COLO668 (cell line): ENCODE data around the gene LDHD.

Experiments used
- DNase-seq: peaks from one replicate; lab custom pipeline; 2025; ENCODE audit not compliant: unreplicated experiment; lab: John Stamatoyannopoulos, UW

LDHD gene

DNA sequence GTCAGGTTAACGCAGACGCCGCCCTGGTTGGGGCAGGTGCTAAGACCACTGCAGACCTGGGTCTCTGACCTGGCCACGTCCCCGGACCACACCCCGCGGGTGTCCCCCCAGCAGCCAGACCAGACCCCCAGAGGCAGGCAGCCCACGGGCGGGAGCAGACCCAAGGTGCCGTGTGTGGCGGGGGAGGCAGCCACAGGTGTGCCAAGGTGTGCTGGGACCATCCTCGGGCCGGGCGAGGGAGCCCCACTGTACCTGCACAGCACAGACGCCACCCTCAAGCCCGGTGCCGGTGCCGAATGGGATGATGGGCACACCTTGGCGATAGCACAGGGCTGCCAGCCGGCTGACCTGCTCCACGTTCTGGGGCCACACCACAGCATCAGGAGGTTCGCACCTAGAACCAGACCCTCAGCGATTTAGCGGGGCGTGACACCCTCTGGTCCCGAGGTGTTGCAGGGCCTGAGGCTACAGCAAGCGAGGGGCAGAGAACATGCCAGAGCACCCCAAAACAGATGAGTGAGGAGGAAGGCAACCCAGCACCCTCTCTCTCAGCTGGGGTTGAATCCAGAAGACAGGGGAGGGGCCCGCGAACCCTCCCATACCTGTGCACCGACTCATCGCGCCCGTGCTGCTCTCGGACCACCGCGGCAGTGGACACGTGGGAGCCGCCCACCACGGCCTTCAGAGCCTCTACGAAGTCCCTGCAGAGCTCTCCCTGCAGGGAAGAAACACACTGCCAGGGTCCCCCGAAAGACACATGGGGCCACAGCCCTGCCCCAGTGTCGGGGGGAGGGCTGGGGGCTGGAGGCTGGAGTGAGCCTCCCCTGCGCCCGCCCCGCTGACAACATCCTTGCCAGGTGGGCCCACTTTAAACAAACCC lies 1.4 kb downstream of the LDHD start:
- DNase-seq, result no peak

DNA sequence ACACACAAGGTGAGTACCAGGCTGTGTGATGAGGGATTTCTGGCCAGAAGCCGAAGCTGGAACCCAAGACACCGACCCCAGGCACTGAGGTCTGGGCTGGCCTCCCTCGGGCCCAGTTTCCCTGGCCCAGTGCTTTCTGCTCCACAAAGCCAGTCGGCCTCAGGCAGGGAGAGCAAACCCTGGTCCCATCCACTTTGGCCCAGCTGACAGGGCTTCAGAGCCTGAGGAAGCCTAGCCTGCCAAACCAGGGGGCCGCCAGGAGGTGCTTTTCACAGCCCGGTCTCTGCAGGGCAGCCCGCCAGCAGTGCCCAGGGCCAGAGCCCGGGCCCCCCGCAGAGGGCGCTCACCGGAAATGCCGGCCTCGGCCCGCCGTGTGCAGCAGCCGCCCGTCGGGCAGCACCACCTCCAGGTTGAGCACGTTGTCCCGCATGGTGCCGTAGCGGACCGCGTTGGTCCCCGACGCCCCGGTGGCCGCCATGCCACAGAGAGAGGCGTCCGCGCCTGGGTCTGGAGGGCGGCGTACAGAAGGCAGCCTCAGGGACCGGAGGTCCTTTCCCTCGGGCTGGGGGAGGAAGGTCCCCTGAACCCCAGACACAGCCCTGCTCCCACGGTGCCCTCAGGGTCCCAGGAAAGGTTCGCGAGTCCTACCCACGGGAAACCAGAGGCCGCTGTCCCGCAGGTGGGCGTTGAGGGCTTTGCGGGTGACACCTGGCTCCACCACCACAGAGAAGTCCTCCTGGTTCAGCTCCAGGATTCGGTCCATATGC lies 2.2 kb downstream of the LDHD start:
- no peak for DNase-seq

DNA sequence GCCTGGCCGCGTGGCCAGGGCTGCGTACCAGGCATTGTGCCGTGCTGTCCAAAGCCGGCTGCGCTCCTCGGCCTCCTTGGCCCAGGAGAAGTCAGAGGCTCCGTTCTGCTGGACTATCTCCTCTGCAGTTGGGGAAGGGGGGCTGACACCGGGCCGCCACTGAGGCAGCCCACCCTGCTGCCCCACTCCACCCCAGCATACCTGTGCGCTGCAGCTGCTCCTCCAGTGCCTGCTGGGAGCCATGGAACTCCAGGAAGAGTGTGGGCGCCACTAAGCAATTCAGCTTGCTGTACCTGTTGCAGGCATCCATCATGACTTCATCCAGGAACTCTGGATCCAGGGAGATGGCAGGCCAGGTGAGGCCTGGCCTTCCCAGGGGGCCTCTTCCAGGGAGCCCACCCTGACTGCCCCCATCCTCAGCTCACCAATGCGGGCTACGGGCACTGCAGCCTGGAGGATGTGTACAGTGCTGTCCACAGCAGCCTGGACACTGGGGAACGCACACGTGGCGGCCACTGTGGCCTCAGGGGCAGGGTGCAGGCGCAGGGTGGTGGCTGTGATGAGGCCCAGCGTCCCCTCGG lies 2.9 kb downstream of the LDHD start:
- DNase-seq, result no peak

DNA sequence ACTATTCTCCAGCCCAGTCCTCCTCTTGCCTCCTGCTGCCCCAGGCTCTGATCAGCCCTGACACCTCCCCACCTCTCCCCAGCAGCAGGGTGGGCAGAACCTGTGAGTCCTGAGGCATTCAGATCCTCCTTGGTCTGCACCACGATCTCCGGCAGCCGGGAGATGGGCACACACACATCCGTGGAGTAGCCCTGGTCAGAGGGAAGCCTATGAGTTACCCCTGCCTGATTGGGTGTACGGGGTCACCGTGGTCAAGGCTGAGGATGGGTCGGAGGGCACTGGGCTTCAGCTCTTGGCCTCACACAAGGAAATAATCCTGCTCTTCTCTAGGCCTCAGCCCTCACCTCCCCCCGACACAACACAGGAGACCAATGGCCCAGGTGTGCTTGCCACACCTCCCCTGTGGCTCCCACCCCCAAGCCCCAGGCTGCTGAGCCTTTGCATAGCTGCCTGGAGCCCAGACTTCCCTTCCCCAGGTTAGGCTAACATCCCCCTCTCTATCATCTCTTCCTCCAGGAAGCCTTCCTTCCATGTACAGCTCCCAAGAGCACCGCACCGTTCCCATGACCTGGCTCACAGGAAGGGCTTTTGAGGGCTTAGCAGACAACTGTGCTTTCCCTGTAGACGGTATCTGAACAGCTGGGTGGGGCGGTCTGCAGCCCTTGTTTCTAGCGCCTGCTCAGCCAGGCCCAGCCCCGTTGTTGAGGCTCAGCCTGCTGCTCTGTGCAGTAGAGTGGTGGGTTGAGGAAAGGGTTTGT lies 3.7 kb downstream of the LDHD start:
- DNase-seq, result no peak

DNA sequence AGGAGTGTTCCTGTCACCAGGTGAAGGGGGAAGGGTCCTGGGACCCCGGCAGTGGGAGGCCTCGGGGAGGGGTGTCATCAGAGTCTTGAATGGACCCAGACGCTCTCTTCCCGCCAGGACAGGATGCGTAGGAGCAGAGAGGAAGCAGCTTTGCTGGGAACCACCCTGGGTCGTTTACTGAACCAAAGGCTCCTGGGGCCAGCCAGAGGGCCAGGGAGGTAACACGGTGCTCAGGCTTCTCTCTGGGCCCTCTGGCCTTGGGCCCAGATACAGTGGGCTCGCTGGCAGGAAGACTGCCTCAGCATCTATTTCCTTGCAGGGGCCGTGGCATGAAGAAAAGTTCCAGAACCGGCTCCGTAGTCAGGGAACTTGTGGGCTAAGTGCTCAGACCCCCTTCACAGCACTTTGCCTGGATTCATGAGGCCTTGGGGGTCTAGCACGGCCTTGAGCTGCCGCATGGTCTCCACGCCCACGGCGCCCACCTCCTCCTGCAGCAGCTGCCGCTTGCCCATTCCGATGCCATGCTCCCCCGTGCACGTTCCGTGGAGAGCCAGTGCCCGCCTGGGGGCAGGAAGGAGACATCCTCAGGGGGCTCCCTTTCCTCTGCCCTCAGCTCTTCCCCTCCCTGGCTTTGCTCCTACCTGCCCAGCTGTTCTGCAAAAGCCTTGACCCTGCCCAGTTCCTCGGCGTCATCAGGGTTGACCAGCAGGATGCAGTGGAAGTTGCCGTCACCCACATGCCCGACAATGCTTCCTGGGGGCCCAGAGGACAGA lies 4.4 kb downstream of the LDHD start:
- no peak for DNase-seq

DNA sequence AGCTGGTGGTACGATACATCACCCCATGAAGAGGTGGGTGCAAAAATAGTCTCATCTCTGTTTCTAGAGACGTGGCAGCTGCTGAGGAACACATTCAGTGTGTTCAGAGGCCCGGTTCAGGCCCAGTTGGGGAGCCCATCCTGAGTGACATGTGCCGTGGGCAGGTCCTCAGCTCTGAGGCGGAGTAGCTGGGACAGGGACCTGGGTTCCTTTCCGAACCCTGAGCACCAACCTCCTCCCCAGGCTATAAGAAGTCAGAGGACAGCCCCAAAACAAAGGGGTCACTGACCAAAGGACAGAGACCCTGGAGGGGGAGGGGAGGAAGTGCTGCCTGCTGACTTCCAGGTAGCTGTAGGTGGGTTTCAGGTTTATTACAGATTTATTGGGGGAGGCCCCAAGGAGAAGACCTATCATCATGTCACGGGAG lies 5.1 kb downstream of the LDHD start:
- DNase-seq, result no peak

DNA sequence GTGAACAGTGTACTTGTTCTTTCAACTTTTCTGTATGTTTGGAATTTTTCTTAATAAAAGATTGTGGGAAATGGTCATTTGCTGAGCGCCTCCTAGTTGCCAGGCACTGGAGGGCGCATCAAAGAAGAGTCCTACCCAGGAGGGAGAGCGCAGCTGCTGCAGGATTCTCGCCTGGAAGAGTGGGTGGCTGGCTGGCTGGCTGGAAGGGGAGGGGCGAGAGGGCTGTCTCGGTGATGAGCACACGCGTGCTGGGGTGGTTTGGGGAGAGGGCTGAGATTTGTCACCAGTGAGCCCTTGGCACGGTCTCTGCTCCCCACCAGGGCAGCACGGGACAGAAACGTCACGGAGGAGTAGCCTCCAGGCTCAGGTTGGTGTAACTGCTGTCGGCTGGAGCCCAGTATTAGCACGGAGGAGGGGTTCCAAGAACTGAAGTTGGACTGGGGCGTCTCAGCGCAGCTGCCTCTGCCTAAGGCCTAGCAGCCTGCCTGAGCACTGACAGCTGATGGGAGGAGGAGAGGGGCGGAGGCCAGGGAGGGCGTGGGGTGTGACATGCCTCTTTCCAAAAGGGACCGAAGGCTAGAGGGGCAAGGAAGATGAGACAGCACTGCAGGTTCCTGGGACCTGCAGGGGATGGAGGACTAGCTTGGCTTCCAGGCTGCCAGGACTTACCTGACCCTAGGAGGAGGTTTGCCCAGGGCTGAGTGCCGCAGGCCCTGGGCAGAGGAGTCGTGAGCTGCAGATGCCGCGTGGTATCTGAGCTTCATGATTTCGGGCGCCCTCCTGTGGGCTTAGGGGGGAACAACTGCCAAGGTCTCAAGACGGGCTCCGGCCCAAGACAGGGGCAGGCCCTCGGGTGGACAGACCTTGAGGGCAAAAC lies 5.7 kb downstream of the LDHD start:
- peak; percentile 86 for DNase-seq

DNA sequence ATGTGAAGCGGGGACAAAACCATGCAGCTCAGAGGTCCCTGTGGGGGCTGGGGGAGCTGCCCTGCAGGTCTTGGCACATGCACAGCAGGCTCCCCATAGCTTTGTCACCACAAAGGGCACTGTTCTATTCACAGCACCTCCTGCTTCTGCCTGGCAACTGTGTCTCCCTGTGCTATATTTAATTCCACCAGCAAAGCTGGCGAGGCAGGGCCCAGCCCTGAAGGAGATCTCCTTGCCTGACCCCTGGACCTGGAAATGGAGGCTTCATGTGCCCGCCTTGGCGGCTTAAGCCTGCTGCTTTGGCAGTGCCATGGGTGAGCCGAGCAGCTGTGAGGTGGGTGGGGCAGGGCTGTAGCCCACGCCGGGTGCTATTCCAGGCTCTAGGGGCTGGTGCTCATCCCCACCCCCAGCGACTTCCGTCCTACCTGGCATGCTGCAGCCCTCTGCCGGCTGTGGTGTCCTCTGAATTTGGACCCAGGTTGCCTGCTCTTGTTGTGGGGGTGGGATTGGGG lies 6.8 kb downstream of the LDHD start:
- DNase-seq, result no peak

DNA sequence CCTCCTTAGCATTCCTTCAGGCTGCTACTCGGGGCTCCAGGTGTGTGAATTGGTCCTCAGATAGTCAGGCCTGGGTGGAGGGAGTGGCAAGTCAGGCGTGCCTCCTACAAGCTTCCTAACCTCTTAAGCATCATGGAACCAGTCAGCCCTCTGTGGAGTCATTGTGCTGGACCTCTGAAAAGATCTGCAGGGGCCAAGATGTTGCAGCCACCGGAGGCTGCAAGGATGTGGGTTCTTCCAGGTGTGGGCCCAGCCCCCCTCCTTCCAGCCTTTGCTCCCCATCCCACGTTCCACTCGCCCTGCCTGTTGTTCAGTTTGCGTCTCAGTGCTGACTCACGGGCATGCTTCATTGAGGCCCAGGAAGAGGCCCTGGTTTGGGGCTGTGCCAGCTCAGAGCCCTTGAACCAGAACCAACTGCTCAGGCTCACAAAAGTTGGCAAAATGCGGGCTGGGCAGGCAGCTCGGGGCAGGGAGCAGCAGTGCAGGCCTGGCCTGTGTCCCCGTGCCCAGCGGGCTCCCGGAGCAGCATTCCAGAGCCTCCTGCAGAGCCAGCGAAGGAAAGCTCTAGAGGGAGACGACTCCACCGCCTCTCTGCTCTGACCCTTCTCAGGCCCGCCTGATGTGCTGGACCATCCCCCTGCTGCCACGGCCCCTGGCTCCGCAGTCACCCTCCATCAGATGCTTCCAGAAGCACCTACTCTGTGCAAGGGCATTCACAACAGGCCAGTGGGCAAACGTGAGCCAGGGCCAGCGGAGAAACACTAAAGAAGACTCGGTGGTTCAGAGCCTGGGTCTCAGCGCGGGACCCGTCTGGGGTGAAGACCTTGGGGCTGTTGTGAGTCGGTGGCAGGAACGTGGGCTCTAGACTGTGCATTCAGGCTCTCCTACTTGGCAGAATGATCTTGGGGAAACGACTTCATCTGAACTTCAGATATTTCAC lies 7.5 kb downstream of the LDHD start:
- peak; percentile 51 for DNase-seq

DNA sequence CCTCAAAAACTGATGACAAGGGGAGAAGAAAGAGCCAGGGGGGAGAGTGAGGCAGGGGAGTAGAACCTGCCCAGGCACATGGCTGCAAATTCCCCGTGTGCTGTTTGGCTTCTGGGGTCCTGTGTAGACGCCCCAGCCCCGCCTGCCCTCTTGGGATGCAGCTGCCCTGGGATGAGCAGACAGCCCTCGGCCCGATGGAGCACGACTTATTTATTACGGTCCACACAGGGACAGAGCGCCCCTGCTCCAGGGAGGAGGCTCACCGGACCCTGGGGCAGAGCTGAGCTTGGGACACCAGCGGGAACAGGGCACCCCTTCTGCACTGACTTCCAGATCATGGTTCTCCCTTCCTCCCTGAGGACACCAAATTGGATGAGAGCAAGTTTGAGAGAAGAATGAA lies 9.1 kb downstream of the LDHD start:
- DNase-seq, result no peak

DNA sequence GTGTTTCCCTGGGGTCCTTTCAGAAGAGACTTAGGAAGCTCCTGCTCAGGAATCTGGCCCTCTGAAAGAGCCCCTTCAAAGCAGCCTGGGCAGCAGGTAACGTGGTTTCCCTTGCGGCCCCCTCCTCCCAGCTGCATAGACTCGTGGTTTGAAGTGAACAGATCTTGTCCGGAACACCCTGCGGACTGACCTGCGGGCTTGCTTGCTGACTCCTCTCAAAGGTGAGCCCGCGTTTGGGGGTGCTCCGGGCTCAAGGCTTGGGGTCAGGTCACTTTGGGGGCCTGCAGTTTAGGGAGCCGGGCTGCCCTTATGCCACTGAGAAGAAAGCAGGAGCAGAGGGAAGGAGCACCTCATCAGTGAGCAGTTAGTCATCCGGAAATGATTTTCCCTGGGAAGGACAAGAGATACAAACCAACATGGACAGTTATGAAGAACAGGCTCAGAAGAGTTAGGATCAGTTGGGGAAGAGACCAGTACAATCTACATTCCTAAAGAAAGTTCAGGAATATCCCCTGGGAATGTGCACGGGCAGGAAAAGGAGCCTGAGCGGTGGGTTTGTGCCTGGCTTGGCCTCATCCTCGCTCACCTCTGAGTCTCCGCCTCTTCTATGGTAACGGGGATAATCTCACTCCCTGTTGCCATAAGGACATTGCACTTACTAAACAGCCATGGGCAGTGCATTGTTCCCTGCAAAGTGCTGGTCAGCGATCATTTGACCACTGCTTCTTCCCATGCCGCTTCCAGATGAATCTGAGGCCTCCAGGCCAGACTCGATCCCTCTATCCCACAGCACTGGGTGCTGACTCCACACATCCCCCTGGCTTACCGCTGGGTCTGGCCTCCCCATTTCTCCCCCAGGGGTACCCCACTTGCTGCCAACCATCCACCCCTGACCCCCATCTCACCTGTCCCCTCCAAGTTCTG lies 10.0 kb downstream of the LDHD start:
- DNase-seq, result no peak

DNA sequence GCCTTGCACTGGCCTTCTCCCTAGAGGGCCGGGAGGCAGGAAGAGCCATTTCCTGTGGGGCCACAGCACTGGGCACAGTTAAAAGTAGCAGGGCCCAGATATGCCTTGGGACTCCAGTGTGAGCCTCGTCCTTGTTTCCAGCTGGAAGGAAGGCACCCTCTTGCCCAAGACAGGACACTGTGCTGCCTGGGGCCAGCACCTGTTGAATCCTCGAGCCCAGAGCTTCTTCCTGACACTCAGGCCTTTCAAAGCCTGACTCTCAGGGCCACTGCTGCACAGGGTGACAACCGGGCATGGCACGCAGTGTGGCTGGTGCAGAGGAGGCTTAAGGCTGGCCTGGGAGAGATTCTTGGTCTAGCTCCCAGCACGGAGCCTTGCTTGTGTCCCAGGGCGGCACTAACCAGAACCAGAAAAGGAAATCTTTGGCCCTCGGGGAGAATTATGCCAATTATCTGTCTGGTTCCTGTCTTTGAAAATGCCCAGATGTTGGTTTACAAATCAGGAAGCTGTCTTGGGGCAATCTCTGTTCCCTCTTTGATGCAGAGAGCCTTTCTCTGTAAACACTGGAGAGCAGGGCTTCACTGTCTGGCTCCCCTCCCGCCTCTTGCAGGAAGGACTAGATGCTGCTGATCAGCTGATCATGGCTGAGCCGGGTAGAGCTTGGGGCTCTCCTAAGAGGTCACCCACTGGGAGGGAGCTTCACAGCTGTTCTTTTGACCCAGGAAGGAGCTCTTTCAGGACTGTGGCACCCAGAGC lies 11.1 kb downstream of the LDHD start:
- DNase-seq, result no peak

DNA sequence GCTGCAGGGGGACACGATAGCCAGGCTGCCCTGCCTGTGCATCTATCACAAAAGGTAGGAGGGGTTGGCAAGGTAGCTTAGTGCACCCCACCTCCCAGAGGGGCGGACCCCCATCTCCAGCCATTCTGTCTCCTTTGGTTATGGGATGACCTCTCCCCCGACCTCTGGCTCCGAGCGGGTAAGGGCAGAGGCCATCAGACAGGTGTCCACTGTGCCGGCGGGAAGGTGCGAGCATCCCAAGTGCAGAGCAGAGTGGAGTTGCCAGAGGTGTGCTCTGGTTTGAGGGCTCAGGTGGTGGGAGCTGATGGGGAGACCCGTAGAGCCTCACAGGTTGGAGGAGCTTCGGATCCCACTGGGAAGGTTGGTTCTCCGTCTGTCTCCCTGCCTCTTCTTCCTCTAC lies 11.7 kb downstream of the LDHD start:
- DNase-seq, result no peak

DNA sequence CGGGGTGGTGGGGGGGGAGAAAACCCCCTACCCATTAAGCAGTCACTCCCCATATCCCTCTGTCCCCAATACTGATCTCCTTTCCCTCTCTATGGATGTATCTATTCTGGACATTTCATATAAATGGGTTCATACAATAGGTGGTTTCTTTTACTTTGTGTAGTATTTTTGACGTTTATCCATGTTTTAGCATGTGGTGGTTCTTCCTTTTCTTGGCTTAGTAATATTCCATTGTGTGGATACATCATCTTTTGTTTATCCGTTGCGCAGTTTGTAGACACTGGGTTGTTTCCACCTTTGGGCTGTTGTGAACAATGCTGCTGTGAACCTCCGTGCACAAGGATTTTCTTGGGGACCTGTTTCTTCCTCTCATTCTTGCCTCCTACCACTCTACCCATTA lies 12.6 kb downstream of the LDHD start:
- DNase-seq, result no peak

DNA sequence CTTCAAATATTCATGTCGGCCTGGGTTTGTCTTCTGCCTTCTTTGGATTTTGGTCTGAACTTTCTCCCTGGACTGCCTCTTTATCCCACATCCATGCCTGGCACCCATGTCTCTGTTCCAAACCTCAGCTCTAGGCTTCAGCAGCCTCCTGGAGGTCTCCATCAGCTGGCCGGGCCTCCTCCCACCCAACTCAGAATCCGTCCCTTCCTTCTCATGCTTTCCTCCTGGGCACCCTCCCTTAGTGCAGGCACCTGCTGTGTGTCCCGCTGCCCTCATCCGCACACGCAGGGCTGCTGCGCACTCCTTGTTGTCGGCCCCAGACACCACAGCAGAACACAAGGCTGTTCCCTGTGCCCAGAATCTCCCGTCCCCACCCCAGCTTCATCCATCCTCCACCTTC lies 14.0 kb downstream of the LDHD start:
- no peak for DNase-seq

DNA sequence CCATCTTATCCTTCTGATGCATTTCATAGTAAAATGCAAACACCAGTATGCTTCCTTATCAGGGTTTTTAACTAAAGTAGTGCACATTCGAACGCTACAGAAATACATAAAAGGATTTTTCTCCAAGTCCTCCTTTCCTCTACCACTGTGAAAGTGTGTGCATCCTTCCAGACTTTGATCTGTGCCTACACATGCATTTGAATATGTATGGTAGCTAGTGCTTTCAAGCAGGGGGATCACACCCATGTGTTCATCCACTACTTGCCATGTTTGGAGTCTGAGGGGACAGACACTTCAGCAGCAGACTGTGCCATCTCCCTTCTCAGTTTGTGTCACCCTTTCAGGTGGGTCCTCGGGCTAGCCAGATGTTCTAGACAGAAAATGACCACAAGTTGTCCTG lies 14.9 kb downstream of the LDHD start:
- no peak for DNase-seq
